Measurements from ENCODE around the gene EID2. TPM values are rescaled to one million over a fixed set of nuclear protein-coding genes. Genes with fewer than 3 reads are reported as not detected.

The EID2 gene
- total RNA-seq, 2 experiments from 2014 or later: 13.0 to 13.1 TPM

DNA sequence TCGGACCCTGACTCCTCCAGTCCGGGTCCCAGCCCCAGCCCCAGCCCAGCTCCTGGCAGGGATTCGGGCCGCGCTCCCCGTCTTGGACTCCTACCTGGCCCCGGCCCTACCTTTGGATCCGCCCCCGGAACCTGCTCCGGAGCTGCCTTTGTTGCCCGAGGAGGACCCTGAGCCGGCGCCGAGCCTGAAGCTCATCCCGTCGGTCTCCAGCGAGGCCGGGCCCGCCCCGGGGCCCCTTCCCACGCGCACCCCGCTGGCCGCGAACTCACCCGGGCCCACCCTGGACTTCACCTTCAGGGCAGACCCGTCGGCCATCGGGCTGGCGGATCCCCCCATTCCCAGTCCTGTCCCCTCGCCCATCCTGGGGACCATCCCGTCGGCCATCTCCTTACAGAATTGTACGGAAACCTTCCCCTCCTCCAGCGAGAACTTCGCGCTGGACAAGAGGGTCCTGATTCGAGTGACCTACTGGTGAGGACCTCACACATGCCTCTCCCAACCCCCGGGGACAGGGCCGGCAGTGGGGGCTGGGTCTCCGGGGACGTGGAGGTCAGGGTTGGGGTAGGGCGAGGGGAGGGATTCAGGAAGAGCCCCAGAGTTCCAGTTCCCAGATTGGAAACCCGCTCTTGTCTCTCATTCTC lies 24.3 kb downstream of the EID2 start:
- H3K9me3 Mint-ChIP-seq: no peaks in the 10 kb centered on the region
- no peaks in the 10 kb centered on the region for H3K36me3 Mint-ChIP-seq
- intact Hi-C loops (cut with micrococcal nuclease): no loop called here
- CTCF ChIA-PET: interaction anchor here (1.2 to 1.4 kb wide), 2 partner anchors 17 to 76 kb away, joined by 4 to 6 read pairs; partner anchors contain the start of gene EID2B
- peaks cover 9% of the 10 kb centered on the region for H3K4me1 Mint-ChIP-seq (ENCODE audit: low read depth)
- H3K27ac Mint-ChIP-seq: no peak overlapping the region
- DNase-seq: peak; percentile 23
- peak overlapping the region; percentile 16 for H3K4me3 Mint-ChIP-seq
- POLR2A ChIA-PET: no interaction called here
- peaks cover 40% of the 10 kb centered on the region for H3K27me3 Mint-ChIP-seq

DNA sequence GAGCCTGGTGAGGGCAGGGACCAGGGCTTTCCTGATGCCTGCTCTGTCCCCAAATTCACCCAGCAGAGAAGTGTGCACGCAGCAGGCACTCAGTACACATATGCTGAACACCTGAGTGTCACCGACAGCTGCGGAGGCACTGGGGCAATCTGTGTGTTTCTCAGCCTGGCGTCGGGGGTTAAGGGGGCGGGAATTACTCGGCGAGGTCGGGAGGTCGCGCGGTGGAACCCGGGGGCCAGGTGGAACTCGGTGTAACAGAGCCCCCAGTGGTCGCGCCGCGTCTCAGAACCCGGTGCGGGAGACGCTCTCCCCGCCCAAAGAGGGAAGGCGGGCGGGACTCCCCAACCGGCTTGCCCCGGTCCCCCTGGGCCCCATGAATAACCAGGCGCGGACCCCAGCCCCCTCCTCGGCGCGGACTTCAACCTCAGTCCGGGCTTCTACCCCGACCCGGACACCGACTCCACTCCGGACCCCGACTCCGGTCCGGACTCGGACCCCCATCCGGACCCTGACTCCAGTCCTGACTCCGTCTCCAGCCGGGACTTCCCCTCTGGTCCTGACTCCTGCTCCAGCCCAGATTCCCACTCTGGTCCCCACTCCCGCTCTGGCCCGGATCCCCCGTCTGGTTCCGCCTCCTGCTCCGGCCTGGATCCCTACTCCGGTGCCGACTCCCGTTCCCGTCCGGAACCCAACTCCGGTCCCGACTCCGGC lies 25.0 kb downstream of the EID2 start, which contains the start of gene SELENOV:
SELENOV (plus strand) TSS at position 300 of the 711 bp plus-strand sequence; CDS start at position 374, 74 bp downstream.
- intact Hi-C loops (cut with micrococcal nuclease): no loop called here
- H3K27me3 Mint-ChIP-seq: peaks cover 40% of the 10 kb centered on the region
- no peak for DNase-seq
- H3K36me3 Mint-ChIP-seq: no peaks in the 10 kb centered on the region
- H3K4me3 Mint-ChIP-seq: peak within 1 kb of the TSS; percentile 43
- H3K9me3 Mint-ChIP-seq: no peaks in the 10 kb centered on the region
- POLR2A ChIA-PET: no interaction called here
- peaks cover 9% of the 10 kb centered on the region for H3K4me1 Mint-ChIP-seq (ENCODE audit: low read depth)
- CTCF ChIA-PET: interaction anchor here (1.2 to 2.7 kb wide), 4 partner anchors 10 to 75 kb away, joined by 3 to 16 read pairs (median 5); partner anchors contain the start of gene EID2B
- H3K27ac Mint-ChIP-seq: no peak within 1 kb of the TSS

DNA sequence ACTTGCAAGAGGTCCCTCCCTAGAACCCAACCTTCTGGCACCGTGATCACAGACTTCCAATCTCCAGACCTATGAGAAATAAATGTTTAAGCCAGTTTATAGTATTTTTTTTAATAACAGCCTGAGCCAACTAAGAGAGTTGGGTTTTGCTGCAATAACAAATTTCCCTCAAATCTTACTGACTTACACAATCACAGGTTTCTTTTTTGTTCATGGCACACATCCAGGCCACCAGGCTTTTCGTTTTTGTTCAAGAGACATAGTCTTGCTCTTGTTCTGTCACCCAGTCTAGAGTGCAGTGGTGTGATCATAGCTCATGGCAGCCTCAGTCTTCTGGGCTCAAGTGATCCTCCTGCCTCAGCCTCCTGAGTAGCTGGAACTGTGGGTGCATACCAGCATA lies 27.0 kb downstream of the EID2 start:
- ChIA-PET POLR2A (interaction anchor here (0.6 kb wide), 1 partner anchor 15 kb away, joined by 3 read pairs; no protein-coding TSS in a partner anchor), CTCF (interaction anchor here (0.6 to 2.7 kb wide), 2 partner anchors 10 to 225 kb away, joined by 4 to 16 read pairs; no protein-coding TSS in a partner anchor)
- no peaks in the 10 kb centered on the region for H3K36me3 Mint-ChIP-seq
- H3K4me3 Mint-ChIP-seq: no peak overlapping the region
- H3K27ac Mint-ChIP-seq: no peak overlapping the region
- peaks cover 44% of the 10 kb centered on the region for H3K27me3 Mint-ChIP-seq
- no peak for DNase-seq
- H3K9me3 Mint-ChIP-seq: no peaks in the 10 kb centered on the region
- intact Hi-C loops (cut with micrococcal nuclease): no loop called here
- H3K4me1 Mint-ChIP-seq (ENCODE audit: low read depth): peaks cover 11% of the 10 kb centered on the region

DNA sequence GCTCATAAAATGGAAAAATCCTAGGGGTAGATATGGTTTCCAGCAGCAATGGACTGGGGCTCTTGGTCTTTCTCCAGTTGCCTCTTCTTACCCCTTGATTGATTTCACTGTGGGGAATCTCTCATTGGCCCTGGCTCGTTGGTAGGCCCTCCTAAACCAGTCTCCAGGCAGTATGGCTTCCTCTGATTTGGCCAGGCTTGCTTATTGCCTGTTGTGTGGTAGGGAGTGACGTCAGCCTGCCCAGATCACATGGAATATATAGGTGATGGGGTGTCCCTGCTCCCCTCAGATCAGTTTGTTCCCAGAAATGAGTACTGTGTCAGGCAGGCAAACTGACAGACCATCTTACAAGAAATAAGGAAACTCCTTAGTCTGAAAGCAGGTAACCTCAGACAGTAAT lies 30.7 kb downstream of the EID2 start:
- no peaks in the 10 kb centered on the region for H3K9me3 Mint-ChIP-seq

DNA sequence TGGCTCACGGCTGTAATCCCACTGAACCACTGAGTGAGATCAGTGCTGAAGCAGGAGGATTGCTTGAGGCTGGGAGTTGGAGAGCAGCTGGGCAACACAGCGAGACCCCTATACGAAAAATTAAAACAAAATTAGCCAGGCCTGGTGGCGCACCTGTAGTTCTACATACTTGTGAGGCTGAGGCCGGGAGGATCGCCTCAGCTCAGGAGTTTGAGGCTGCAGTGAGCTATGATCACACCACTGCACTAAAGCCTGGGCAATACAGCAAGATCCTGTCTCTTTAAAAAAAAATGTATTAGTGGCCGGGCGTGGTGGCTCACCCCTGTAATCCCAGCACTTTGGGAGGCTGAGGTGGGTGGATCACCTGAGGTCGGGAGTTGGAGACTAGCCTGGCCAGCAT lies 31.3 kb downstream of the EID2 start:
- H3K4me1 Mint-ChIP-seq (ENCODE audit: low read depth): peaks cover 16% of the 10 kb centered on the region
- H3K27me3 Mint-ChIP-seq: peaks cover 42% of the 10 kb centered on the region
- H3K27ac Mint-ChIP-seq: peak overlapping the region; percentile 49
- POLR2A ChIA-PET: interaction anchor here (0.6 kb wide), 1 partner anchor 31 kb away, joined by 4 read pairs; no protein-coding TSS in a partner anchor
- DNase-seq: no peak
- H3K9me3 Mint-ChIP-seq: no peaks in the 10 kb centered on the region
- no peak overlapping the region for H3K4me3 Mint-ChIP-seq
- intact Hi-C loops (cut with micrococcal nuclease): no loop called here
- CTCF ChIA-PET: interaction anchor here (1.2 to 4.2 kb wide), 5 partner anchors 11 to 68 kb away, joined by 3 to 19 read pairs (median 6); partner anchors contain the start of gene EID2B
- H3K36me3 Mint-ChIP-seq: no peaks in the 10 kb centered on the region

More for the DNA sequence above, 30.7 kb downstream of the EID2 start:
- Mint-ChIP-seq H3K4me1 (ENCODE audit: low read depth) (peaks cover 16% of the 10 kb centered on the region), H3K27me3 (peaks cover 41% of the 10 kb centered on the region), H3K4me3 (no peak overlapping the region), H3K36me3 (no peaks in the 10 kb centered on the region), H3K27ac (no peak overlapping the region)
- CTCF ChIA-PET: interaction anchor here (1.2 to 4.2 kb wide), 4 partner anchors 11 to 69 kb away, joined by 3 to 19 read pairs (median 4); no protein-coding TSS in a partner anchor
- intact Hi-C loops (cut with micrococcal nuclease): no loop called here
- POLR2A ChIA-PET: no interaction called here
- DNase-seq: no peak

DNA sequence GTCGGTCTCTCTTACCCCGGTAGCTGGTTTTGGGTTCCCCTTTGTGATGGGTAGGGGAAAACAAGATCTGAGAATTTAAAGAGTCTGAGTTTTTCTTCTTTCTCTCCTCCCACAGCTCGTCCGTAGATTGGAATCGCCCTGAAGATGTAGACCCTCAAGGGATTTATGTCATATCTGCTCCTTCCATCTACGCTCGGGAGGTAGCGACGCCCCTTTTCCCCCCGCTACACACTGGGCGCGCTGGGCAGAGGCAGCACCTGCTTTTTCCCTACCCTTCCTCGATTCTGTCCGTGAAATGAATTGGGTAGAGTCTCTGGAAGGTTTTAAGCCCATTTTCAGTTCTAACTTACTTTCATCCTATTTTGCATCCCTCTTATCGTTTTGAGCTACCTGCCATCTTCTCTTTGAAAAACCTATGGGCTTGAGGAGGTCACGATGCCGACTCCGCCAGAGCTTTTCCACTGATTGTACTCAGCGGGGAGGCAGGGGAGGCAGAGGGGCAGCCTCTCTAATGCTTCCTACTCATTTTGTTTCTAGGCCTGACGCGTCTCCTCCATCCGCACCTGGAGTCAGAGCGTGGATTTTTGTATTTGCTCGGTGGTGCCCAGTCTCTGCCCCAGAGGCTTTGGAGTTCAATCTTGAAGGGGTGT lies 32.1 kb downstream of the EID2 start:
- no peak for DNase-seq
- POLR2A ChIA-PET: interaction anchor here (0.6 to 2.2 kb wide), 3 partner anchors 11 to 72 kb away, joined by 3 to 6 read pairs (median 4); partner anchors contain the start of gene RPS16
- no peaks in the 10 kb centered on the region for H3K9me3 Mint-ChIP-seq
- peaks cover 43% of the 10 kb centered on the region for H3K27me3 Mint-ChIP-seq
- CTCF ChIA-PET: interaction anchor here (1.4 to 4.2 kb wide), 4 partner anchors 10 to 67 kb away, joined by 3 to 19 read pairs (median 8); partner anchors contain the start of gene EID2B
- H3K27ac Mint-ChIP-seq: no peak overlapping the region
- H3K36me3 Mint-ChIP-seq: peaks cover 1% of the 10 kb centered on the region
- peak overlapping the region; percentile 73 for H3K4me3 Mint-ChIP-seq
- peaks cover 22% of the 10 kb centered on the region for H3K4me1 Mint-ChIP-seq (ENCODE audit: low read depth)
- intact Hi-C loops (cut with micrococcal nuclease): no loop called here

DNA sequence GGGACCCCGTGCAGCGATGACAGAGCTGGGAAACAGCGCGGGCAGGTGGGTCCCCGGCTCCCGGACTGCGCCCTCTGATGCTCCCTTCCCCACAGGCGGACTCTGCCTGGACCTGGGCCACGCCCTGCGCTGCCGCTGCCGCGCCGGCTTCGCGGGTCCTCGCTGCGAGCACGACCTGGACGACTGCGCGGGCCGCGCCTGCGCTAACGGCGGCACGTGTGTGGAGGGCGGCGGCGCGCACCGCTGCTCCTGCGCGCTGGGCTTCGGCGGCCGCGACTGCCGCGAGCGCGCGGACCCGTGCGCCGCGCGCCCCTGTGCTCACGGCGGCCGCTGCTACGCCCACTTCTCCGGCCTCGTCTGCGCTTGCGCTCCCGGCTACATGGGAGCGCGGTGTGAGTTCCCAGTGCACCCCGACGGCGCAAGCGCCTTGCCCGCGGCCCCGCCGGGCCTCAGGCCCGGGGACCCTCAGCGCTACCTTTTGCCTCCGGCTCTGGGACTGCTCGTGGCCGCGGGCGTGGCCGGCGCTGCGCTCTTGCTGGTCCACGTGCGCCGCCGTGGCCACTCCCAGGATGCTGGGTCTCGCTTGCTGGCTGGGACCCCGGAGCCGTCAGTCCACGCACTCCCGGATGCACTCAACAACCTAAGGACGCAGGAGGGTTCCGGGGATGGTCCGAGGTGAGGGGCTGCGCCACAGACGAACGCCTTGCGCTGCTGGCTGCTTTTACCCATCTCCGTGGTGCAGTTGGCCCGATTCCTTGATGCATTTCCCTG lies 32.8 kb downstream of the EID2 start:
- Mint-ChIP-seq H3K36me3 (peaks cover 1% of the 10 kb centered on the region), H3K27me3 (peaks cover 40% of the 10 kb centered on the region), H3K27ac (no peak overlapping the region), H3K9me3 (no peaks in the 10 kb centered on the region), H3K4me1 (ENCODE audit: low read depth) (peaks cover 22% of the 10 kb centered on the region), H3K4me3 (peak overlapping the region; percentile 73)
- intact Hi-C loops (cut with micrococcal nuclease): no loop called here
- ChIA-PET POLR2A (interaction anchor here (0.6 to 2.2 kb wide), 2 partner anchors 12 to 72 kb away, joined by 3 to 6 read pairs; partner anchors contain the start of gene RPS16), CTCF (interaction anchor here (2.0 to 4.2 kb wide), 3 partner anchors 9 to 67 kb away, joined by 7 to 19 read pairs (median 9); partner anchors contain the start of gene EID2B)
- DNase-seq: peak; percentile 70

DNA sequence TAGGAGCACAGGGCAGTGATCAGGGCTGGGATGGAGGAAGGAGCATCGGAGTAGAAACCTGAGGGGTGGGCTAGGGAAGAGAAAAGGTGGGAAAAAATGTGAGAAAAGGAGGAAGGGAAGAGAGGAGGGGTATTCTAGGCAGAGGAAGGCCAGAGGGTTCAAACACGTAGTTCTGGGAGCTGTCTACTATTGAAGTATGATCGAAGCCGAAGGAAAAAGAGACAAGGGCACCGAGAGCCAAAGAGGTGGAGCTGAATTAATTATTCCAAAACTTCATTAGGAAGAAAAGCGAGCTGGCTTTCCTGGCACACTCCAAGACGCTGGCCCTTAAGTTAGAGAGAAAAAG lies 33.4 kb downstream of the EID2 start:
- no peak for DNase-seq
- Mint-ChIP-seq H3K4me3 (peak overlapping the region; percentile 6), H3K27me3 (peaks cover 38% of the 10 kb centered on the region), H3K9me3 (no peaks in the 10 kb centered on the region), H3K36me3 (peaks cover 1% of the 10 kb centered on the region), H3K4me1 (ENCODE audit: low read depth) (peaks cover 22% of the 10 kb centered on the region), H3K27ac (no peak overlapping the region)
- POLR2A ChIA-PET: interaction anchor here (2.2 kb wide), 1 partner anchor 71 kb away, joined by 6 read pairs; the partner anchor contains the start of gene RPS16
- intact Hi-C loops (cut with micrococcal nuclease): no loop called here
- CTCF ChIA-PET: interaction anchor here (2.0 to 4.2 kb wide), 2 partner anchors 9 to 66 kb away, joined by 7 to 19 read pairs; no protein-coding TSS in a partner anchor

DNA sequence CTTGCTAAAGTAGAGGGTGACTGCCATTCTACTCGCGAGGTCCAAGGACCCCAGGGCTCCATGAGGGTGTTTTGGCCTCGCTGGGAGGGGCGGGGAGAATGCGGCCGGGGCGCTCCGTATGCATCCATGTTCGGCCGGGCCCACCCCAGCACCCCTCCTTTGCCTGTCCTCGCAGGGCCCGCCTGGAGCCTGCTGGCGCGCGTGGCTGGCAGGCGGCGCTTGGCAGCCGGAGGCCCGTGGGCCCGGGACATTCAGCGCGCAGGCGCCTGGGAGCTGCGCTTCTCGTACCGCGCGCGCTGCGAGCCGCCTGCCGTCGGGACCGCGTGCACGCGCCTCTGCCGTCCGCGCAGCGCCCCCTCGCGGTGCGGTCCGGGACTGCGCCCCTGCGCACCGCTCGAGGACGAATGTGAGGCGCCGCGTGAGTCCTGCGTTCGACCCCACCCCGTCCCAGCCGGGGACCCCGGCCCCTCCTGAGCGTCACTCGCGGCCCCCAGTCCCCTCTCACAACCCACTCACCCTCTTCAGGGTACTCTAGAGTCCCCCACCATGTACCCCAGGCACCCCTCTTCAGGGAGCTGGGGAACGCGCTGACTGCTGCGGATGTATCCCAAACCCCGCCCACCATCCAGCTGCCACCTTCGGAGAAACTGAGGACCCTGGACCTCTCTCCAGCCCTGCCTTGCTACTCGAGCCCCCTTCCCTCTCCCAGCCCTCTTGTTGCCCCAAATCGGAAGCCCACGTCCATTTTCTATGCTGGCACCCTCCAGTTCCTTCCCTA lies 37.1 kb downstream of the EID2 start:
- POLR2A ChIA-PET: interaction anchor here (0.6 to 1.5 kb wide), 3 partner anchors 28 to 67 kb away, joined by 3 to 10 read pairs (median 5); partner anchors contain the start of genes RPS16 and SUPT5H
- peak; percentile 84 for DNase-seq
- no peak overlapping the region for H3K27ac Mint-ChIP-seq
- intact Hi-C loops (cut with micrococcal nuclease): loop anchor here (2.0 kb wide), 1 partner anchor 62 kb away; no protein-coding TSS in a partner anchor
- CTCF ChIA-PET: interaction anchor here (0.6 to 1.7 kb wide), 20 partner anchors 8 to 1104 kb away, joined by 3 to 35 read pairs (median 4); partner anchors contain the start of genes EID2, SAMD4B, SELENOV and TIMM50
- peaks cover 1% of the 10 kb centered on the region for H3K36me3 Mint-ChIP-seq
- peaks cover 33% of the 10 kb centered on the region for H3K4me1 Mint-ChIP-seq (ENCODE audit: low read depth)
- no peaks in the 10 kb centered on the region for H3K9me3 Mint-ChIP-seq
- H3K4me3 Mint-ChIP-seq: no peak overlapping the region
- H3K27me3 Mint-ChIP-seq: peaks cover 56% of the 10 kb centered on the region

DNA sequence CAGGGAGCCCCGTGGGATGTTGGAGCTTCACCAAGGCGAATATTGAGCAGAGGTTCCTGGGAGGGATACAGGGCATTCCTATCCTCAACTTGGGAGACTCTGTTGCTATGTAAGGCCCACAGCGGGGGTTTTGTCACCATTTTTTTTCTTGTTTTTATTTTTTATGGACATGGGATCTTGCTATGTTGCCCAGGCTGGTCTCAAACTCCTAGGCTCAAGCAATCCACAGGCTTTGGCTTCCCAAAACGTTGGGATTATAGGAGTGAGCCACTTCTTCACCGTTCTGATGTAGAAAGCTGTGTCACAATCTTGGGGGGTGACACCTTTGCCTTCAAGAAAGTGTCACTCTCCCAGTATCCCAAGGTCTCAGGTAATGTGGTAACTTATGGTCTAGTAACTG lies 38.6 kb downstream of the EID2 start:
- ChIA-PET POLR2A (interaction anchor here (1.0 to 1.1 kb wide), 2 partner anchors 66 to 147 kb away, joined by 3 read pairs; partner anchors contain the start of gene RPS16), CTCF (interaction anchor here (0.9 to 6.7 kb wide), 3 partner anchors 33 to 61 kb away, joined by 3 to 59 read pairs (median 15); partner anchors contain the start of genes EID2B and SUPT5H)
- Mint-ChIP-seq H3K9me3 (no peaks in the 10 kb centered on the region), H3K4me1 (ENCODE audit: low read depth) (peaks cover 23% of the 10 kb centered on the region), H3K36me3 (peaks cover 1% of the 10 kb centered on the region), H3K27me3 (peaks cover 50% of the 10 kb centered on the region), H3K4me3 (no peak overlapping the region), H3K27ac (no peak overlapping the region)
- intact Hi-C loops (cut with micrococcal nuclease): no loop called here
- DNase-seq: no peak
